ENCODE measurements around the gene STX17. TPM values are rescaled to one million over a fixed set of nuclear protein-coding genes. Genes with fewer than 3 reads are reported as not detected.

STX17 gene
- total RNA-seq, 4 donors from 2014 or later: 42.4 to 52.3 (median 47.3) TPM

DNA sequence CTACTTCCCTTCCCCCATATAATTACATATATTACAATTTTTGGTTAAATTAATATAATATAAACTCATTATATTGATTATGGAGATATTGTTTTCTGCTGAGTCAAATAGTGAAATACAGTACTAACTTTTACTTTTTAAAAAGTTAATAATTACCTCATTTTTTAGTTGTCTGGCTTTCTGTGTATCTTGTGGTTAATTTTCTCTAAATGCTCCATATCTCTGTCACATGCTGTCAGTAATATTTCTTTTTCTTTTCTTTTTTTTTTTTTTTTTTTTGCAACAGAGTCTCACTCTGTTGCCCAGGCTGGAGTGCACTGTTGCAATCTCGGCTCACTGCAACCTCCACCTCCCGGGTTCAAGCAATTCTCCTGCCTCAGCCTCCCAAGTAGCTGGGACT, 23.2 kb downstream of the STX17 start:
- peaks cover 0 to 46% of the 10 kb centered on the region in 2 donors for H3K36me3 ChIP-seq
- 100% methylated on average over 1 of the region's 2 CpGs; no CpG with 5 or more reads in 1 of the 2 donors for WGBS, 2 donors (ENCODE audit: low coverage in 1 of 2)
- ATAC-seq: no peak

DNA sequence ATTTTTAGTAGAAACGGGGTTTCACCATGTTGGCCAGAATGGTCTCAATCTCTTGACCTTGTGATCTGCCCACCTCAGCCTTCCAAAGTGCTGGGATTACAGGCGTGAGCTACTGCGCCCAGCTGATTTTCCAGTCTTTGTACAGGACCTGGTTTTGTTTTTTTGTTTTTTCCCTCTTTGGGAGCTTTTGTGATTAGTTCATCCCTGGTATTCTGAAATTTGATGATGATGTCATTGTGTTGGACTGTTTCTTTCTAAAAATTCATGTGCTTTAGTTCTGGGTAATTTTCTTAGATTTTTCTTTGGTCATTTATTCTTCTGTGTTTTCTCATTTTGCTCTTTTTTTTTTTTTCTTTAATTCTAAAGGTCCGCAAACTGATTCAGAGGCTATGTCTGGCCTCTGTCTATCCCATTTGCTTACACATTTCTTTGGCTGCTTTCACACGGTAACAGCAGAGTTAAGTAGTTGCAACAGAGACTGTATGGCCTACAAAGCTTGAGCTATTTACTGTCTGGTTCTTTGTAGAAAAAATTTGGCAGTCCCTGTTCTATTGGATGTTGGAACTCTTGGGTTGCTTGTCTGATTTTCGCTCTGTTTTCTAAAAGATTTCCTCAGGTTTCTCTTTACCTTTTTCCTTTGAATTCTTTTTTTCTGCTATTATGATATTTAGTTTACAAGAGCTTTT, 24.8 kb downstream of the STX17 start:
- H3K4me1 ChIP-seq: peaks cover 0 to 7% (median 0%) of the 10 kb centered on the region in 3 donors
- no peak for ATAC-seq
- H3K9me3 ChIP-seq: peaks cover 0 to 8% (median 0%) of the 10 kb centered on the region in 3 donors
- 89 to 98% methylated on average over 3 to 6 of the region's 6 CpGs for WGBS, 2 donors (ENCODE audit: low coverage in 1 of 2)
- H3K36me3 ChIP-seq: peaks cover 0 to 39% of the 10 kb centered on the region in 2 donors
- H3K4me3 ChIP-seq: no peak overlapping the region
- TF ChIP-seq POLR2AphosphoS5 (IDR thresholded peaks at IDR 0.05): no peak
- TF ChIP-seq, protein P1, sequence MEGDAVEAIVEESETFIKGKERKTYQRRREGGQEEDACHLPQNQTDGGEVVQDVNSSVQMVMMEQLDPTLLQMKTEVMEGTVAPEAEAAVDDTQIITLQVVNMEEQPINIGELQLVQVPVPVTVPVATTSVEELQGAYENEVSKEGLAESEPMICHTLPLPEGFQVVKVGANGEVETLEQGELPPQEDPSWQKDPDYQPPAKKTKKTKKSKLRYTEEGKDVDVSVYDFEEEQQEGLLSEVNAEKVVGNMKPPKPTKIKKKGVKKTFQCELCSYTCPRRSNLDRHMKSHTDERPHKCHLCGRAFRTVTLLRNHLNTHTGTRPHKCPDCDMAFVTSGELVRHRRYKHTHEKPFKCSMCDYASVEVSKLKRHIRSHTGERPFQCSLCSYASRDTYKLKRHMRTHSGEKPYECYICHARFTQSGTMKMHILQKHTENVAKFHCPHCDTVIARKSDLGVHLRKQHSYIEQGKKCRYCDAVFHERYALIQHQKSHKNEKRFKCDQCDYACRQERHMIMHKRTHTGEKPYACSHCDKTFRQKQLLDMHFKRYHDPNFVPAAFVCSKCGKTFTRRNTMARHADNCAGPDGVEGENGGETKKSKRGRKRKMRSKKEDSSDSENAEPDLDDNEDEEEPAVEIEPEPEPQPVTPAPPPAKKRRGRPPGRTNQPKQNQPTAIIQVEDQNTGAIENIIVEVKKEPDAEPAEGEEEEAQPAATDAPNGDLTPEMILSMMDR (IDR thresholded peaks at IDR 0.05): no peak
- H3K27me3 ChIP-seq: no peaks in the 10 kb centered on the region
- H3K27ac ChIP-seq: no peak overlapping the region

More for the DNA sequence above, 23.2 kb downstream of the STX17 start:
- Histone ChIP-seq H3K9me3 (peaks cover 0 to 25% (median 0%) of the 10 kb centered on the region in 3 donors), H3K4me3 (no peak overlapping the region), H3K4me1 (no peaks in the 10 kb centered on the region), H3K27ac (no peak overlapping the region), H3K27me3 (no peaks in the 10 kb centered on the region)
- no peak for TF ChIP-seq POLR2AphosphoS5 (IDR thresholded peaks at IDR 0.05)
- TF ChIP-seq POLR2A (IDR thresholded peaks at IDR 0.05): no peak
- no peak for TF ChIP-seq EP300 (IDR thresholded peaks at IDR 0.05)
- TF ChIP-seq, protein P1 (IDR thresholded peaks at IDR 0.05): no peak

- Histone ChIP-seq H3K27ac (no peak overlapping the region), H3K4me1 (peaks cover 0 to 7% (median 0%) of the 10 kb centered on the region in 3 donors), H3K9me3 (peaks cover 0 to 6% (median 0%) of the 10 kb centered on the region in 3 donors), H3K36me3 (no peaks in the 10 kb centered on the region), H3K27me3 (no peaks in the 10 kb centered on the region), H3K4me3 (no peak overlapping the region)
- 93 to 95% methylated on average over 4 of the region's 4 CpGs for WGBS, 2 donors (ENCODE audit: low coverage in 1 of 2)
- ATAC-seq: no peak
- TF ChIP-seq EP300 (IDR thresholded peaks at IDR 0.05) (no peak), POLR2AphosphoS5 (IDR thresholded peaks at IDR 0.05) (no peak), POLR2A (IDR thresholded peaks at IDR 0.05) (no peak)
- TF ChIP-seq, protein P1 (IDR thresholded peaks at IDR 0.05): no peak
These were observed 30.6 kb downstream of the STX17 start for GRCh38 chr9:99936947-99937587.

DNA sequence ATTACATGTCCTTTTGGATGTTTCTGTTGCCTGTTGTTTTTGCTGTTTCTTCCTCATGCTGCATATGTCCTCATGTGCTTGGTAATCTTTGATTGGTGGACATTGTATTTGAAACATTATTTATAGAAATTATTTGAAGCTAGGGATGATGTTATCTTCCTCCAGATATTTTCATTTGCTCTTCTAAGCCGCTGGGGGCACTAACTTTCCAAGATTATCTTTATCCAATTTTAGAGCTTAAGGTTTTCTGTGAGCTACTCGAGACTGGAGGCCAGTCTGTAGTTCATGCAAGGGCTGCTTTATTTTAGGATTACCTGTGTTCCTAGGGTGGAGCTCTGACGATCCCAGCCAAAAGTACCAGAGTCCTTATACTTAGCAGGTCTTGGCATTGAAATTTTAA, 40.9 kb downstream of the STX17 start:
- peaks cover 0 to 8% (median 0%) of the 10 kb centered on the region in 3 donors for H3K4me1 ChIP-seq
- no peak overlapping the region for H3K4me3 ChIP-seq
- ATAC-seq: no peak
- peaks cover 3 to 21% of the 10 kb centered on the region in 2 donors for H3K36me3 ChIP-seq
- no peak for TF ChIP-seq POLR2AphosphoS5 (IDR thresholded peaks at IDR 0.05)
- no peak for TF ChIP-seq EP300 (IDR thresholded peaks at IDR 0.05)
- no peak for TF ChIP-seq POLR2A (IDR thresholded peaks at IDR 0.05)
- TF ChIP-seq, protein P1 (IDR thresholded peaks at IDR 0.05): no peak
- H3K27me3 ChIP-seq: no peaks in the 10 kb centered on the region
- 61% methylated on average over 3 of the region's 3 CpGs; no CpG with 5 or more reads in 1 of the 2 donors for WGBS, 2 donors (ENCODE audit: low coverage in 1 of 2)
- no peak overlapping the region for H3K27ac ChIP-seq
- H3K9me3 ChIP-seq: no peaks in the 10 kb centered on the region

Measured in gastroesophageal sphincter (tissue), 4 donors.